NCI-H460 (cell line): ENCODE data around the gene CNOT10. TPM values are rescaled to one million over a fixed set of nuclear protein-coding genes. Genes with fewer than 3 reads are reported as not detected.
"Not testable (repeated sequence)": the region's sequence is repeated elsewhere in the genome, so short reads cannot be mapped to it uniquely, and the experiment has no call there.

ENCODE experiments used
- DNase-seq: peaks from one replicate; pipeline ENCODE4 v3.0.0-alpha.2; 2016; ENCODE audit warnings: low read depth; ENCODE audit errors: extremely low read depth
- polyA plus RNA-seq: library from polyadenylated mRNA; depleted of rRNA; stranded (reverse); fragments of >200 nt; gene quantifications from 2 replicates; pipeline ENCODE4 v1.2.3, GENCODE V29; 2014; cell fraction: nucleus; rRNA removed
- total RNA-seq: library from RNA; depleted of rRNA; stranded (reverse); fragments of >200 nt; shearing (Covaris generic); gene quantifications from 2 replicates; pipeline ENCODE4 v1.2.3, GENCODE V29; 2014; rRNA removed

The CNOT10 gene, protein sequence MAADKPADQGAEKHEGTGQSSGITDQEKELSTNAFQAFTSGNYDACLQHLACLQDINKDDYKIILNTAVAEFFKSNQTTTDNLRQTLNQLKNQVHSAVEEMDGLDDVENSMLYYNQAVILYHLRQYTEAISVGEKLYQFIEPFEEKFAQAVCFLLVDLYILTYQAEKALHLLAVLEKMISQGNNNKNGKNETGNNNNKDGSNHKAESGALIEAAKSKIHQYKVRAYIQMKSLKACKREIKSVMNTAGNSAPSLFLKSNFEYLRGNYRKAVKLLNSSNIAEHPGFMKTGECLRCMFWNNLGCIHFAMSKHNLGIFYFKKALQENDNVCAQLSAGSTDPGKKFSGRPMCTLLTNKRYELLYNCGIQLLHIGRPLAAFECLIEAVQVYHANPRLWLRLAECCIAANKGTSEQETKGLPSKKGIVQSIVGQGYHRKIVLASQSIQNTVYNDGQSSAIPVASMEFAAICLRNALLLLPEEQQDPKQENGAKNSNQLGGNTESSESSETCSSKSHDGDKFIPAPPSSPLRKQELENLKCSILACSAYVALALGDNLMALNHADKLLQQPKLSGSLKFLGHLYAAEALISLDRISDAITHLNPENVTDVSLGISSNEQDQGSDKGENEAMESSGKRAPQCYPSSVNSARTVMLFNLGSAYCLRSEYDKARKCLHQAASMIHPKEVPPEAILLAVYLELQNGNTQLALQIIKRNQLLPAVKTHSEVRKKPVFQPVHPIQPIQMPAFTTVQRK
- 28.5 and 33.0 TPM in 2 replicates for total RNA-seq
- polyA plus RNA-seq = 20.7 and 31.2 TPM in 2 replicates

- DNase-seq = peak; percentile 83
Measured at GRCh38 chr3:32684800-32685542, at the start of gene CNOT10. CNOT10 (plus strand) TSS chr3:32685188; CDS start chr3:32685461, 273 bp downstream.

DNA sequence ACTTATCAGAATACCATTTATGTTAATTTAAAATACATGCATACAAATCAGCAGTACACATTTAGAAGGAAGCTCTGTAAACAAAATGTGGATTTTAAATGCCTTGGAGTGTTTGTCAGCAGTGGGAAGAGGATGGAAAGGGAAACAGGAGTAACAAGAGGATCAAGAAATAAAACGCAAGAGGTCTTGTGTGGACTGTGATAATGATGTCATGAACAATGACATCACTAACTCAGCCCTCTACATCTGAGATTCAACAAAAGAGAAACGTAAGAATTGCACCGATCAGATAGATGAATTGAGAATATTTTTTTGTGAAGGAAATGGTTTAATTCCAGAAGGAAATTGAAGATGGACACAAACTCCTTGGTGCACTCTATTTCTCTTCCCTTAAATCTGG lies 44.0 kb upstream of the CNOT10 start:
- no peak for DNase-seq

GRCh38 chr3:32641356-32641755 lies 43.6 kb upstream of the CNOT10 start:
- no peak for DNase-seq

DNA sequence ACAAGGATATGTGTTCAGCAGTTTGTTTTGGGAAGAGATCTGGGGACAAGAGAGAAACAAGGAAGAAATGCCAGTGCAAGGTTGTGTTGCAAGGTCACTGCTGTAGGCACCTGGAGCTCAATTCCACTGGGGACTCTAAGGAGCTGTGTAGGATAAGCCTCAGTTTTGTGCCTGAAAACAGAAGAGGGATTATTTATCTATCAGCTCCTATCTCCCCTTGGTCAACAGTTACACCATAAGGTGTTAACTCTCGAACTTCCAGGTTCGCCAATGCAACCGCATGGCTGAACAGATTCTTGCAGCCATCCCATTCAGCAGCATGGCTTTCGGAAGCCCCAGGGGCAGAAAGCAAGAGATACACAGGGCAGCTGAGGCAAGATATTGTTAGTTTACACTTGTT lies 41.6 kb upstream of the CNOT10 start:
- DNase-seq = no peak

DNA sequence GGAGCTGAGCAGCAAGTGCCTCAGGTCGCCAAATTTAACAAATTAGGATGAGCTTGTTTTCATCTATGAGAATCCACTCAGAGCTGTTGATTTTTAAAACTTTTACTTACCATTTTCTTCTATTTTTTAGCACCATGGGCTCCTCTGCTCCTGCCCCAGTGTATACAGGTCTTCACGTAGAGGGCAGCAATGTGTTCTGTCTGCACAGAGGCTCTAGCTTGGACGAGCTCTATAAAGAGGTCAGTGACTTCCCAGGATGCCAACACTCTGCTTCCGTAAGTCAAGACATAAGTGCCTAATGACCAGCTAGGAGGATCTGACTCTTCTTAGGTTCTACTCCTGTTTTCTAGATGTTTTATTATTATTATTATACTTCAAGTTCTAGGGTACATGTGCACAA lies 41.2 kb upstream of the CNOT10 start:
- DNase-seq = no peak

- DNase-seq = no peak
Measured at GRCh38 chr3:32644380-32644779, 40.6 kb upstream of the CNOT10 start.

DNA sequence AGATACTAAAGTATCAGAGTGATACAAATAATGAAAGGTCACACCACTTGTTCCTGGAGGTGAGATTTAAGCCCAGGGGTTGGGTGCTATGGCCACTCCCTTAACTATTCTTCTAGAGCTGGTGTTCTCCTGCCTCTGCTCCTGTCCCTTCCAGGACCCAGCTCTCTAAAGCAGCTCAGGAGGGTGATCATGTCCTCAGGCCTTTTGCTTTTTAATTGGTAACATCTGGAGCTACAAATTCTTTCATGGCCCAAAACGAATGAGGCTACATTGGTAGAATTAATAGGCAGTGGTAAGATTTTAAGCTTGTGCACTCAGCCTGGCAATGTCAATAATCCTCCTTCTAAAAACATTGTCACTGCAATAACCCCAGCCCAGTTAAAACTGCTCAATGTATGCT lies 38.2 kb upstream of the CNOT10 start:
- no peak for DNase-seq

DNA sequence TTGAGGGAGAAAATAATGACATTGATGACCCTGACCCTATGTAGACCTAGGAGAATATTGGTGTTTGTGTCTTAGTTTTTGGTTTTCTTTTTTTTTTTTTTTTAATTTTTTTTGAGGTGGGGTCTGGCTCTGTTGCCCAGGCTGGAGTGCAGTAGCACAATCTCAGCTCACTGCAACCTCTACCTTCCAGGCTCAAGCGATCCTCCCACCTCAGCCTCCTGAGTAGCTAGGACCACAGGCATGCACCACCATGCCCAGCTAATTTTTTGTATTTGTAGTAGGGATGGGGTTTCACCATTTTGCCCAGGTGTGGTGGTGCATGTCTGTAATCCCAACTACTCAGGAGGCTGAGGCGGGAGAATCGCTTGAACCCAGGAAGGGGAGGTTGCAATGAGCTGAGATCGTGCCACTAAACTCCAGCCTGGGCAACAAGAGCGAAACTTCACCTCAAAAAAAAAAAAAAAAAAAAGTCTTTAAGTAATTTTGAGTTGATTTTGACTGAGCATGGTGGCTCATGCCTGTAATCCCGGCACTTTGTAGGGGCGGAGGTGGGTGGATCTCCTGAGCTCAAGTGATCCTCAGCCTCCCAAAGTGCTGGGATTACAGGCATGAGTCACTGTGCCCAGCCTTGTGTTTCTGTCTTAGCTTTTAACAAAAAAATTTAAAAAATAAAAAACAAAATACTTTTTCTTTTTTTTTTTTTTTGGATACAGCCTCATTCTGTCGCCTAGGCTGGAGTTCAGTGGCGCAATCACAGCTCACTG lies 32.5 kb upstream of the CNOT10 start:
- DNase-seq = not testable (repeated sequence)

DNA sequence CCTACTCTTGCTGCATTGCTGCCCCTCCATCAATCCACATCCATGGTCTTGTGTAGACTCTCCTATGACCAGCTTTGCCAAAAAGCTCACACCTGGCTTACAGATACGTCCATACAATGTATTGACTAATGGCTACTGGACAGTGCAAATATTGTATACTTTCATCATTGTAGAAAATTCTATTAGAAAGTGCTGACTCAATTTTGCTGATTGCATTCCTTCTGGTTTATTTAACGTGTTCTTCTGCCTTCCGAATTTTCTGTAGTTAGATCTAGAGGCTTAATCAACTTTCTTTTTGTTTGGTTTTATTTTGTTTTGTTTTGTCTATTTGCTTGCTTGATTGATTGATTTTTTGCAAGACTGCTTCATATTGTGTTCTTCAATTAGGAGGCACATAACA lies 29.8 kb upstream of the CNOT10 start:
- no peak for DNase-seq

DNA sequence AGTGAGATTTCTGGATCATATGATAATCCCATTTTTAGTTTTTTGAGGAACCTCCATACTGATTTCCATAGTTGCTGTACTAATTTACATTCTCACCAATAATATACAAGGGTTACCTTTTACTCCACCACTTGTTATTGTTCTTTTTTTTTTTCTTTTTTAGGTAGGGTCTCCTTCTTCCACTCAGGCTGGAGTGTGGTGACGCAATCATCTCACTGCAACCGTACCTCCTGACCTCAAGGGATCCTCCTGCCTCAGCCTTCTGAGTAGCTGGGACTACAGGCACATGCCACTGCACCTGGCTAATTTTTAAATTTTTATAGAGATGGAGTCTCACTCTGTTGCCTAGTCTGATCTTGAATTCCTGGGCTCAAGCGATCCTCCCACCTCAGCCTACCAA lies 24.4 kb upstream of the CNOT10 start:
- no peak for DNase-seq

GRCh38 chr3:32662647-32663046 lies 22.3 kb upstream of the CNOT10 start:
- DNase-seq = no peak

DNA sequence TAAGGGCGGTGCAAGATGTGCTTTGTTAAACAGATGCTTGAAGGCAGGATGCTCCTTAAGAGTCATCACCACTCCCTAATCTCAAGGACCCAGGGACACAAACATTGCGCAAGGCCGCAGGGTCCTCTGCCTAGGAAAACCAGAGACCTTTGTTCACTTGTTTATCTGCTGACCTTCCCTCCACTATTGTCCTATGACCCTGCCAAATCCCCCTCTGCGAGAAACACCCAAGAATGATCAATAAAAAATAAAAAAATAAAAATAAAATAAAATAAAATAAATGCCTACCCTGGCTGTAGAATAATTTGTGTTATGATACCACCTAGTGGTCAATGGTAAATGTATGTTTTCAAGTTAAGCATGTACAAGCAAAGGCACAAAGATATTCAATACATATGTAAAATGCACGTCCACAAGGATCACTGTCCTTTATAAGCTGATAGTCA lies 20.3 kb upstream of the CNOT10 start:
- peak; percentile 41 for DNase-seq

DNA sequence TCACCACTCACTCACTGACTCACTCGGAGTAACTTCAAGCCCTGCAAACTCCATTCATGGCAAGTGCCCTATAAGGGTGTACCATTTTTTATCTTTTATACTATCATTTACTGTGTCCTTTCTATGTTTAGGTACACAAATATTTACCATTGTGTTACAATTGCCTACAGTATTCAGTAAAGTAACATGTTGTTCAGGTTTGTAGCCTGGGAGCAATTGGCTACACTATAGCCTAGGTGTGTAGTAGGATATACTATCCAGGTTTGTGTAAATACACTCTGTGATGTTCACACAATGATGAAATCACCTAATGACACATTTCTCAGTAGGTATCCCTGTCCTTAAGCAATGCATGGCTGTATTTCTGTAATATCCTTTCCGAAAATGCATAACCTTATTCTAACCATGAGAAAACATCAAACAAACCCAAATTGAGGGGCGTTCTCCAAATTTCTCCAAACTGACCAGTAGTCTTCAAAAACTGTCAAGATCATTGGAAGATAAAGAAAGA lies 17.9 kb upstream of the CNOT10 start:
- DNase-seq = no peak

DNA sequence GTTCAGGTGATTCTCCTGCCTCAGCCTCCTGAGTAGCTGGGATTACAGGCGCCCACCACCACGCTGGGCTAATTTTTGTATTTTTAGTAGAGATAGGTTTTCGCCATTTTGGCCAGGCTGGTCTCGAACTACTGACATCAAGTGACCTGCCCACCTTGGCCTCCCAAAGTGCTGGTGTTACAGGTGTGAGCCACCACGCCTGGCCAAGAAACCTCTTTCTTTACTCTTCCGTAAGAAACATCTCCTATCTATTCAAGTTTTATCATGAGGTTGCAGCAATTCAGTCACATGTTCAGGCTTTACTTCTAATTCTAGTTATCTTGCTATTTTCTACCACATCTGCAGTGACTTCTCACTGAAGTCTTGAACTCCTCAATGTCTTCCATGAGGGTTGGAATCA lies 15.8 kb upstream of the CNOT10 start:
- DNase-seq = not testable (repeated sequence)

DNA sequence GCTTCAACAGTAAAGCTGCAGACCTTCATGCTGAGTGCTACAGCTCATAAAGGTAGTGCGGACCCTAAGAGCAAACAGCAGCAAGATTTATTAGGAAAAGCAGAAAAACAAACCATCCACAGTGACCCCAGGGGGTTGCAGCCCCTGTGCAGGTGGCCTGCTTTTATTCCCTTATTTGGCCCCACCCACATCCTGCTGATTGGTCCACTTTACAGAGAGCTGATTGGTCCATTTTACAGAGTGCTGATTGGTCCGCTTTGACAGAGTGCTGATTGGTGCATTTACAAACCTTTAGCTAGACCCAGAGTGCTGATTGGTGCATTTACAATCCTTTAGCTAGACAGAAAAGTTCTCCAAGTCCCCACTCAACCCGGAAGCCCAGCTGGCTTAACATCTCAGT lies 11.3 kb upstream of the CNOT10 start:
- not testable (repeated sequence) for DNase-seq

GRCh38 chr3:32675164-32675563 lies 9.8 kb upstream of the CNOT10 start:
- no peak for DNase-seq

DNA sequence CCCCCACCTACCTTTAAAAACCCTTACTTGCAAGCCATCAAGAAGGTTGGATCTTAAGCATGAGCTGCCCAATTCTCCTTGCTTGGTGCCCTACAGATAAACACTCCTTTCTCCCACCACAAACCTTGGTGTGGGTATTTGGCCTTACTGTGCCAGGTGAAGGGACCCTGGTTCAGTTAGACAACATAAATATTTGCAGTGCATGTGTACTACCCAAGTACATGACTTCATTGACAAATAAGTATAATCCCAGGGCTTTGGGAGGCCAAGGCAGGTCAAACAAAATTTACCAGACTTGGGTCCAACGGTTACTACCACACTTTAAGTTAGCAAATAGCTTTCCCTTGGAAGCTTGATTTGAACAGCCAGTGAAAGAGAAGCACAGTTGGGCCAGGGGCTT lies 9.3 kb upstream of the CNOT10 start:
- DNase-seq = no peak

DNA sequence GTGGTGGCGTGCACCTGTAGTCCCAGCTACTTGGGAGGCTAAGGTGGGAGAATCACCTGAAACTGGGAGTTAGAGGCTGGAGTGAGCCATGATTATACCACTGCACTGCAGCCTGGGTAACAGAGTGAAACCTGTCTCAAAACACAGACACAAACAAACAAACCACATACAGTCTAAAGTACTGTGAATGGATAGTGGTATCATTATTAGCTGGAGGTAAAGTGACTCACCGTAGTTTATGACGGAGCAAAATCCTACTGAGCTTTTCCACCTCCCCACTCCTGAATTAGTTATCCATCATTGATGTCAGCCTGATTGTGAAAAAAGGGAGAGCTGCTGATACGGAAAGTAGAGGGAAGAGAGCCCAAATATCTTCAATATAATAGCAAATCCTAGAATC lies 3.2 kb upstream of the CNOT10 start:
- DNase-seq = no peak

DNA sequence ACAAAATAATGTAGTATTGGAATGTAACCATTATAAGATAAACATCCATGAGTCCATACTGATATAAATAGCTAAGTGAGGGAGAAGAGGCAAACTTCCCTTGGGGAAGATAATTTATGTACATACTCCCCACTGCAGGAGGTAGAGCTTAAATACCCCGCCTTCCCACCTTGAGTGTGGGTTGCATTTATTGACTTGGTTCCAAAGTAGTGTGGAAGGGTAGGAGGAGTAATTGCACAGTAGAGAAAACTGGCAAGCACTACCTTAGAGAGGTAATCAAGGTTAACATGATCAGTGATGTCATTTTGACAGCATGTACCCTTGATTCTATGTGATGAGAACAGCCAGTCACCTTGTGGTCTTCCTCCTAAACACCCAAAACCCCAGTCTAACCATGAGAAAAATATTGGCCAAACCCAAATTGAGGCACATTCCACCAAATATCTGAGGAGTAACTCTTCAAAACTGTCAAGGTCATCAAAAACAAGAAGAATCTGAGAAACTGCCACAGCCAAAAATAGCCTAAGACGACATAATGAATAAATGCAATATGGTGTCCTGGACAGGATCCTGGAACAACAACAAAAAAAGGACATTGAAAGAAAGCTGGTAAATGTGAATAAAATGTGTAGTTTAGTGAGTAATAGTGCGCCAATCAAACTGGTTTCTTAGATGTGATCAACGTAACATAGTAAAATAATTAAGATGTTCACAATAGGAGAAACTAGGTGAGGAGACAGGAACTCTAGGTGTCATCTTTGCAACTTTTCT lies 774 bp upstream of the CNOT10 start:
- DNase-seq = no peak
